GM12878 (cell line): Measurements from ENCODE around the gene SELENBP1. TPM values are rescaled to one million over a fixed set of nuclear protein-coding genes. Genes with fewer than 3 reads are reported as not detected.

Experiments used
- ATAC-seq: fragments of 200-7000 bp; cut with Tn5 transposase; 3 replicates; pipeline ENCODE4 v1.9.1; 2020; ENCODE audit warnings: mild to moderate bottlenecking, moderate library complexity
- BruUV-seq: library from RNA; stranded (reverse); fragments of 400-500 nt; replicated peaks from 2 replicates; lab custom pipeline; 2021; lab: Mats Ljungman, UMichigan
- CTCF ChIA-PET: fragments of 300-600 bp; sonication (Branson Sonifier 250); formaldehyde crosslinking; extraction: SDS; loops from one replicate; lab custom pipeline; 2021; ENCODE audit warnings: inconsistent platforms; lab: Yijun Ruan, JAX
- POLR2A ChIA-PET: fragments of 350-600 bp; formaldehyde crosslinking; extraction: SDS; loops from one replicate; lab custom pipeline; 2021; ENCODE audit warnings: inconsistent platforms; lab: Charles Lee
- RAD21 ChIA-PET: fragments of 300-600 bp; sonication (Branson Sonifier 250); formaldehyde crosslinking; loops from one replicate; lab custom pipeline; 2023; ENCODE audit warnings: antibody characterized with exemption; ENCODE audit not compliant: unreplicated experiment; lab: Charles Lee
- SMC1A ChIA-PET: fragments of 300-600 bp; sonication (Branson Sonifier 250); formaldehyde crosslinking; loops from one replicate; lab custom pipeline; 2023; ENCODE audit not compliant: unreplicated experiment, uncharacterized antibody; lab: Charles Lee
- DNase-seq: peaks from one replicate; pipeline ENCODE4 v3.0.0-alpha.2; 2011; ENCODE audit warnings: low read depth, low spot score
- FAIRE-seq: peaks from 3 replicates; lab custom pipeline; 2011; peaks lifted over from hg19 to GRCh38; lab: Jason Lieb, UNC
- H2AFZ ChIP-seq: 2 replicates; pipeline ENCODE4 v1.6.0; 2011; ENCODE audit warnings: low read depth, low read length, control low read depth; ENCODE audit not compliant: control insufficient read depth
- H3K27ac ChIP-seq: 2 replicates; pipeline ENCODE4 v1.5.1; 2011; ENCODE audit warnings: control low read depth; ENCODE audit not compliant: control insufficient read depth, insufficient read depth
- H3K27me3 ChIP-seq, 2 experiments: replicated peaks in 1 of 2; 2 replicates each; pipeline versions ENCODE4 v1.6.0 to v1.6.1; 2011; ENCODE audit warnings: low read length in 1 of 2; ENCODE audit not compliant: control insufficient read depth in 2 of 2, insufficient read depth in 2 of 2
- H3K36me3 ChIP-seq, 2 experiments: 2 replicates each; pipeline ENCODE4 v1.5.1; 2011; ENCODE audit warnings: low read length in 1 of 2; ENCODE audit not compliant: control insufficient read depth in 2 of 2, insufficient read depth in 2 of 2
- H3K4me1 ChIP-seq: 2 replicates; pipeline ENCODE4 v1.6.1; 2011; ENCODE audit warnings: mild to moderate bottlenecking, low read length, moderate library complexity, mixed read lengths; ENCODE audit not compliant: control insufficient read depth, insufficient read depth
- H3K4me2 ChIP-seq: 2 replicates; pipeline ENCODE4 v1.6.0; 2011; ENCODE audit warnings: control low read depth; ENCODE audit not compliant: control insufficient read depth, insufficient read depth
- H3K4me3 ChIP-seq: fragments of 200-600 bp; sonication (generic); 2 replicates; pipeline ENCODE4 v1.5.1; 2016
- H3K79me2 ChIP-seq: 2 replicates; pipeline ENCODE4 v1.6.0; 2011; ENCODE audit warnings: low read length; ENCODE audit not compliant: control insufficient read depth, insufficient read depth
- H3K9ac ChIP-seq: 2 replicates; pipeline ENCODE4 v1.8.0; 2011; ENCODE audit warnings: low read length, control low read depth, mixed read lengths; ENCODE audit not compliant: control insufficient read depth, insufficient read depth
- H3K9me3 ChIP-seq: replicated peaks from 3 replicates; pipeline ENCODE4 v1.5.1; 2011; ENCODE audit warnings: mild to moderate bottlenecking, low read length; ENCODE audit not compliant: control insufficient read depth, insufficient read depth
- H4K20me1 ChIP-seq: 2 replicates; pipeline ENCODE4 v1.6.0; 2011; ENCODE audit not compliant: control insufficient read depth, insufficient read depth
- CBX5 ChIP-seq: sonication (generic); IDR thresholded peaks from 2 replicates; pipeline ENCODE4 v1.6.1; 2016; ENCODE audit warnings: low read depth, moderate library complexity, mild to moderate bottlenecking, inconsistent platforms
- WGBS: methylation state at CpG from one replicate; pipeline ENCODE4 v1.1.6; 2016; ENCODE audit warnings: low lambda C conversion rate; ENCODE audit not compliant: insufficient replicate concordance, insufficient coverage; ENCODE audit errors: missing lambda C conversion rate; 5-methylcytosine and 5-hydroxymethylcytosine counted together
- in situ Hi-C: fragments of 300-500 bp; cut with MboI; formaldehyde crosslinking; loops from 9 replicates; pipeline ENCODE4 v1.14.3; 2018; ENCODE audit warnings: mixed read lengths
- intact Hi-C: fragments of 100-400 bp; cut with micrococcal nuclease; formaldehyde crosslinking; loops from one replicate; pipeline ENCODE4 v1.14.2; 2022; ENCODE audit not compliant: unreplicated experiment
- polyA plus RNA-seq, 11 experiments: library from polyadenylated mRNA; depleted of rRNA in 4 of 11; unstranded in 6 of 11; stranded (reverse) in 5 of 11; fragments of >200 nt; fragmentation: Nextera tagmentation in 4 of 11; fragmentation: Illumina TruSeq in 1 of 11; extraction: Ambion mirVana in 4 of 11; extraction: Trizol in 1 of 11; gene quantifications; 1 replicate in 1 of 11; 2 replicates in 10 of 11; pipeline versions ENCODE4 v1.2.1 to v1.2.3, GENCODE V29; 2011 to 2016; ENCODE audit warnings: inconsistent platforms in 2 of 11, missing spikeins in 2 of 11, low read depth in 1 of 11
- total RNA-seq, 4 experiments: library from RNA; depleted of rRNA in 3 of 4; stranded (reverse); fragments of >200 nt in 3 of 4; fragmentation: Illumina TruSeq in 1 of 4; extraction: Trizol in 1 of 4; gene quantifications; 2 replicates each; pipeline versions ENCODE4 v1.2.1 to v1.2.3, GENCODE V29; 2013 to 2021
- TF ChIP-seq, protein P1 (sequence below): fragments of 450-650 bp; formaldehyde crosslinking; IDR thresholded peaks from 2 replicates; pipeline ENCODE4 v1.4.0; 2020; ENCODE audit warnings: mild to moderate bottlenecking, moderate library complexity

Gene SELENBP1
- total and polyA plus RNA-seq, 10 of the 15 experiments (the other 5 are each of a cell fraction or from before 2014, with no cell fraction given): 0.41 TPM; not detected in 9

DNA sequence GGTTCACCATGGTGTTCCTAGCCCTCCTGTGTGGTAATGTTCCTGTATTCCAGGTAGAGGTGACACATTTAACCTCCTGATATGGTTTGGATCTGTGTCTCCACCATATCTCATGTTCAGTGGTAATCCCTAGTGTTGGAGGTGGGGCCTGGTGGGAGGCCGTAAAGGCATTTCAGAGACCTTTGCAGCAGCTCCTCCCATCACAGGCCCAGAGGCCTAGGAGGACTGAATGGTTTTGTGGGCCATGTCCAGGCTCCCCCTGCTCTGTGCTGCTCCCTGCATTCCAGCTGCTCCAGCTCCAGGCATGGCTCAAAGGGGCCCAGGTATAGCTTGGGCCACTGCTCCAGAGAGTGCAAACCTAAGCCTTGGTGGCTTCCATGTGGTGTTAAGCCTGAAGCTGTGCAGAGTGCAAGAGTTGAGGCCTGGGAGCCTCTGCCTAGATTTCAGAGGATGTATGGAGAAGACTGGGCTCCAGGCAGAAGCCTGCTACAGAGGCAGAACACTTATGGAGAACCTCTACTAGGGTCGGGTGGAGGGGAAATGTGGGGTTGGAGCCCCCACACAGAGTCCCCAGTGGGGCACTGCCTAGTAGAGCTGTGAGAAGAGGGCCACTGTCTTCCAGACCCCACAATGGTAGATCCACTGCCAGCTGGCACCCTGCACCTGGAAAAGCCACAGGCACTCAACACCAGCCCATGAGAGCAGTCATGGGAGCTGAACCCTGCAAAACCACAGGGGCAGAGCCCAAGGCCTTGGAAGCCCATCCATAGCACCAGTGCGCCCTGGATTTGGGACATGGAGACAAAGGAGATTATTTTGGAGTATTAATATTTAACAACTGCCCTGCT lies 10.0 kb downstream of the SELENBP1 start:
- no TSS peak for BruUV-seq
- ChIA-PET POLR2A (no interaction called here), CTCF (no interaction called here), RAD21 (no interaction called here)
- no peak for ATAC-seq
- no peak overlapping the region for H3K4me3 ChIP-seq
- H3K4me2 ChIP-seq: no peak overlapping the region
- FAIRE-seq: no peak
- H4K20me1 ChIP-seq: no peaks in the 10 kb centered on the region
- peaks cover 7% of the 10 kb centered on the region for H3K9me3 ChIP-seq
- in situ Hi-C loops: no loop called here
- H3K27me3 ChIP-seq: no peaks in the 10 kb centered on the region
- H3K79me2 ChIP-seq: no peaks in the 10 kb centered on the region
- no peak overlapping the region for H2AFZ ChIP-seq
- no peak overlapping the region for H3K27ac ChIP-seq
- no peaks in the 10 kb centered on the region for H3K4me1 ChIP-seq
- TF ChIP-seq, protein P1, sequence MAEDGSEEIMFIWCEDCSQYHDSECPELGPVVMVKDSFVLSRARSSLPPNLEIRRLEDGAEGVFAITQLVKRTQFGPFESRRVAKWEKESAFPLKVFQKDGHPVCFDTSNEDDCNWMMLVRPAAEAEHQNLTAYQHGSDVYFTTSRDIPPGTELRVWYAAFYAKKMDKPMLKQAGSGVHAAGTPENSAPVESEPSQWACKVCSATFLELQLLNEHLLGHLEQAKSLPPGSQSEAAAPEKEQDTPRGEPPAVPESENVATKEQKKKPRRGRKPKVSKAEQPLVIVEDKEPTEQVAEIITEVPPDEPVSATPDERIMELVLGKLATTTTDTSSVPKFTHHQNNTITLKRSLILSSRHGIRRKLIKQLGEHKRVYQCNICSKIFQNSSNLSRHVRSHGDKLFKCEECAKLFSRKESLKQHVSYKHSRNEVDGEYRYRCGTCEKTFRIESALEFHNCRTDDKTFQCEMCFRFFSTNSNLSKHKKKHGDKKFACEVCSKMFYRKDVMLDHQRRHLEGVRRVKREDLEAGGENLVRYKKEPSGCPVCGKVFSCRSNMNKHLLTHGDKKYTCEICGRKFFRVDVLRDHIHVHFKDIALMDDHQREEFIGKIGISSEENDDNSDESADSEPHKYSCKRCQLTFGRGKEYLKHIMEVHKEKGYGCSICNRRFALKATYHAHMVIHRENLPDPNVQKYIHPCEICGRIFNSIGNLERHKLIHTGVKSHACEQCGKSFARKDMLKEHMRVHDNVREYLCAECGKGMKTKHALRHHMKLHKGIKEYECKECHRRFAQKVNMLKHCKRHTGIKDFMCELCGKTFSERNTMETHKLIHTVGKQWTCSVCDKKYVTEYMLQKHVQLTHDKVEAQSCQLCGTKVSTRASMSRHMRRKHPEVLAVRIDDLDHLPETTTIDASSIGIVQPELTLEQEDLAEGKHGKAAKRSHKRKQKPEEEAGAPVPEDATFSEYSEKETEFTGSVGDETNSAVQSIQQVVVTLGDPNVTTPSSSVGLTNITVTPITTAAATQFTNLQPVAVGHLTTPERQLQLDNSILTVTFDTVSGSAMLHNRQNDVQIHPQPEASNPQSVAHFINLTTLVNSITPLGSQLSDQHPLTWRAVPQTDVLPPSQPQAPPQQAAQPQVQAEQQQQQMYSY (CRISPR knock-in tag): no peak
- TF ChIP-seq CBX5: 0 out of 2 replicates have a peak, but pooled peaks have one; percentile 49
- TF ChIP-seq, all 136 proteins: peak for 1
- no peak for DNase-seq
- Histone ChIP-seq H3K36me3 (no peaks in the 10 kb centered on the region), H3K9ac (no peak overlapping the region)
- WGBS: 48% methylated on average over 3 of the region's 3 CpGs
- intact Hi-C loops: no loop called here
- SMC1A ChIA-PET: no interaction called here
